ENCODE data around the gene DYNC1H1.

DNA sequence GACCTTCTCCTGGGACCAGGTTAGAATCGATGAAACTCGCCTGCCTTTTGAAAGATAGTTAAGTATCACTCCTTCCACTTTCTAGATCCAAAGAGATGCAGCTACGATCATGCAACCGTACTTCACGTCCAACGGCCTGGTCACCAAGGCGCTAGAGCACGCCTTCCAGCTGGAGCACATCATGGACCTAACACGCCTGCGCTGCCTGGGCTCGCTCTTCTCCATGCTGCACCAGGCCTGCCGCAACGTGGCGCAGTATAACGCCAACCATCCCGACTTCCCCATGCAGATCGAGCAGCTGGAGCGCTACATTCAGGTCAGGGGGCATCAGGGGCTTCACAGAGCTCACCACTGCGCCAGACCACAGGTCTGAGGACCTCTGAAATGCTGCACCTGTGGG, 51.4 kb downstream of the DYNC1H1 start:
- TF ChIP-seq, protein P1, sequence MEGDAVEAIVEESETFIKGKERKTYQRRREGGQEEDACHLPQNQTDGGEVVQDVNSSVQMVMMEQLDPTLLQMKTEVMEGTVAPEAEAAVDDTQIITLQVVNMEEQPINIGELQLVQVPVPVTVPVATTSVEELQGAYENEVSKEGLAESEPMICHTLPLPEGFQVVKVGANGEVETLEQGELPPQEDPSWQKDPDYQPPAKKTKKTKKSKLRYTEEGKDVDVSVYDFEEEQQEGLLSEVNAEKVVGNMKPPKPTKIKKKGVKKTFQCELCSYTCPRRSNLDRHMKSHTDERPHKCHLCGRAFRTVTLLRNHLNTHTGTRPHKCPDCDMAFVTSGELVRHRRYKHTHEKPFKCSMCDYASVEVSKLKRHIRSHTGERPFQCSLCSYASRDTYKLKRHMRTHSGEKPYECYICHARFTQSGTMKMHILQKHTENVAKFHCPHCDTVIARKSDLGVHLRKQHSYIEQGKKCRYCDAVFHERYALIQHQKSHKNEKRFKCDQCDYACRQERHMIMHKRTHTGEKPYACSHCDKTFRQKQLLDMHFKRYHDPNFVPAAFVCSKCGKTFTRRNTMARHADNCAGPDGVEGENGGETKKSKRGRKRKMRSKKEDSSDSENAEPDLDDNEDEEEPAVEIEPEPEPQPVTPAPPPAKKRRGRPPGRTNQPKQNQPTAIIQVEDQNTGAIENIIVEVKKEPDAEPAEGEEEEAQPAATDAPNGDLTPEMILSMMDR (IDR thresholded peaks at IDR 0.05; ENCODE audit: low read depth, low read length, poor library complexity, severe bottlenecking), result no peak
- TF ChIP-seq EZH2phosphoT487 (IDR thresholded peaks at IDR 0.05; ENCODE audit: borderline replicate concordance, low read length), result no peak
